Esophagus mucosa (tissue), 1 donor: ENCODE results near the gene VPS26A. TPM values are rescaled to one million over a fixed set of nuclear protein-coding genes. Genes with fewer than 3 reads are reported as not detected.
"Not testable (repeated sequence)": the region's sequence is repeated elsewhere in the genome, so short reads cannot be mapped to it uniquely, and the experiment has no call there.

Experiments
- ATAC-seq: fragments of 200-7000 bp; cut with Tn5 transposase; one replicate; pipeline ENCODE4 v1.9.1; 2020
- total RNA-seq: library from RNA; stranded (reverse); gene quantifications from one replicate; pipeline ENCODE4 v1.2.4, GENCODE V29; 2023
- donor health status: DM: yes; HTN: yes; CAD: no.

Gene VPS26A
- total RNA-seq, 1 donor from 2014 or later, result 42.2 TPM

GRCh38 chr10:69103784-69104183, 20.2 kb upstream of the VPS26A start:
- ATAC-seq, result no peak

DNA sequence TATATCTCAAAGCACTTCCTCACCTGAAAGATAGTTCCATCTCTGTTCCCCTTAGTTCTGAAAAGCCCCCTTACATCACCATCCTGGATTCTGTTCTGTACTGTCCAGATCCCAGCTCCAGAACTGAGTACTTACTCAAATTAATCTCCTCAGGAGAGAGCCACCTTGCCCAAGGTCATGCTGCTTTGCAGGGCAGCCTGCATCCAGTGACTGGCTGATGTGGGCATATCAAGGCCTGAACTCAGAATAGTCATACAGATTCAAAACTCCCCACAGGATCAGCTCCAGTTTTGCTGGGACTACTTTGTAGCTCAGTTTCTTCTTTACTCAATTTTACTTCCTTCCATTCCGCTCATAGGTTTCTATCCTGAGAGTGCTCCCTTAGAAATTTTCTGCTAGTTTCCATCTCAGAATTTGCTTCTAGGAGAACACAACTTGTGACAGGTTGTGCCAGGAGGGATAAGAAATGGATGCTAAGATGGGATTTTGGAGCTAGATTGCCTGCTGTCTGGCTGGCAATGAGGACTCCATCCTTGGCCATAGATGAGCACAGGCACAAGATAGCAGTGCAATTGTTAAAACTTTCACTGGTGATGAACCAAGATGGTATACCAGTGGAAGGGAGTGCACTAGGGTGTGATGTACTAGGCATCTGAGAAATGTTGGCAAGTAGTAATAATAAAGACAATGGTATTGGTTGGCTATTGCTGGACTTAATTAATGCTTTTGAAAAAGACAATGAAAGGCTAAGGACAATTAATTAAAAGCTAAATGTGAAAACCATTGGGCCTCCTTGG, 18.8 kb upstream of the VPS26A start:
- no peak for ATAC-seq

GRCh38 chr10:69107176-69107490, 16.8 kb upstream of the VPS26A start:
- no peak for ATAC-seq

- ATAC-seq, result no peak
These were observed 16.3 kb upstream of the VPS26A start for GRCh38 chr10:69107699-69108098.

DNA sequence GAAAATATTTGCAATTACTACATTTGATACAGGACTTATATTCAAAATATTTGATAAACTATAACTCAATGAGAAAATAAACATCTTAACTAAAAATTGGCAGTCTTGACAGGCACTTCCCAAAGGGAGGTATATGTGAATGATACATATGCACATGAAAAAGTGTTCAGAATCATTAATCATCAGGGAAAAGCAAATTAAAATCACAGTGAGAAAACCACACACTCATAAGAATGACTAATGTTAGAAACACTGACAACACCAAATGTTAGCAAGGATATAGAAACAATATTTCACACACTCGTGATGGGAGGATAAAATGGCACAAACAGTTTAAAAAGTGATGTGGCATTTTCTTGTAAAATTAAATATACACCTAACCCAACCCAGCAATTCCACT, 4.1 kb upstream of the VPS26A start:
- no peak for ATAC-seq

- peak; percentile 21 for ATAC-seq
These were observed 652 bp upstream of the VPS26A start for GRCh38 chr10:69123306-69123746.

DNA sequence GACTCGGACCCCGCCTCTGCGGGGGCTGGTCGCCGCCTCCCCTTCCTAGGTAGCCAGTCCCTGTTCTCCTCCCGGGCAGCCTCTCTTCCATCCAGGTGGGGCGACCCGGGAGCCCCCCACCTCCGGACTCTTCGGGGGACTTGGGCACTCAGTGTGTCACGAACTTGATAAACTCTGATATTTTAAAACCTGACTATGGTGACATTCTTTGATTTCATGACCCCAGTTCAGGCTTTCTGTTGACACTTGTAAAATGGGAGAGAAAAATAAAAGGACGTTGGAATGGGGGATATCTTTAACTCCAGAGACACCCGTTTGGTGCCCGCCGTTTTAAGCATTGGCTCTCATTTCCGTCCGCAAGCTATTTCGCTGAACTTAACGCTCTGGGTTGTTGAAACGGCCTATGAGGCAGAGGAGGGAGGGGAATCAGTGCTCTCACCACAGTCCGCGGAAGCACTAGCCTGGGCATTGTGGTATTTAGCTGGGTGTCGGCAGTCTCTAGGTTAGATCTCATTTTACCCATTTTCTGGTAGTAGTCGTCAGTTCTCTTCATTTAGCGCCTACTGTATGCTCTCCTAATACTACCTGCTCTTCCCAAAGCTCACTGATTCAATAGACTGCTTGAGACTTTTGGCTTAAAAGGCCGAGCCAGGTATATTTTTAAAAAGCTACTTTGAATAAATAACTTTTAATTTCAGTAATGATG, 738 bp downstream of the VPS26A start:
- ATAC-seq, result peak; percentile 30

- no peak for ATAC-seq
These were observed 1.6 kb downstream of the VPS26A start for GRCh38 chr10:69125554-69125953.

DNA sequence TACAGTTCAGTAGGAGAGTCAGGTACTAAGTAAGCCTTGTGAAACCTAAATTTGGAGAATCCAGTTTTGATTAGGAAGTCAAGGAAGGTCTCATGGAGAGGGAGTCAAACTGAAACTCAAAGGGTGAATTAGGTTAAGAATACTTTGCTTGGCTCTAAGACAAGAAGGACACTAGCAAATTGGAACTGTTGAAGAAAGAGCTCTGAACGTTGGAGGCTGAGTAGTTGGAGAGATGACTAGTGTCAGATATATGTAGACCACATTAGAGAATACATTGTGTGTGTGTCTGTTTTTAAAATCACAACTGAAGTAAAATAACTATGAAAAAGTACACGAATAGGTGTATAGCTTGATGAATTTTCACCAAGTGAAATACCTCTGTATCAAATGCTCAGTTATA, 6.3 kb downstream of the VPS26A start:
- ATAC-seq, result no peak

DNA sequence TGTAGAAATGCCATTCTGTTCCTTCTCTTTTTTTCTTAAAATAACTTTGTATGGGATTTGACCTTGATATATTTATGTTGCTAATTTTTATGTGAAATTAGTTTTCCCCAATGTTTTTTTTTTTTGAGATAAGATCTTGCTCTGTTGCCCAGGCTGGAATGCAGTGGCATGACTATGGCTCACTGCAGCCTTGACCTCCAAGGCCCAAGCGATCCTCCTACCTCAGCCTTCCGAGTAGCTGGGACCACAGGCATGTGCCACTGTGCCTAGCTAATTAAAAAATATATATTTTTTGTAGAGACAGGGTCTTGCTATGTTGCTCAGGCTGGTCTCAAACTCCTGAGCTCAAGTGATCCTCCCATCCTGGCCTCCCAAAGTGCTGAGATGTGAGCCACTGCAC, 16.0 kb downstream of the VPS26A start:
- no peak for ATAC-seq

- ATAC-seq, result no peak
These were observed 17.3 kb downstream of the VPS26A start for GRCh38 chr10:69141304-69141703.

DNA sequence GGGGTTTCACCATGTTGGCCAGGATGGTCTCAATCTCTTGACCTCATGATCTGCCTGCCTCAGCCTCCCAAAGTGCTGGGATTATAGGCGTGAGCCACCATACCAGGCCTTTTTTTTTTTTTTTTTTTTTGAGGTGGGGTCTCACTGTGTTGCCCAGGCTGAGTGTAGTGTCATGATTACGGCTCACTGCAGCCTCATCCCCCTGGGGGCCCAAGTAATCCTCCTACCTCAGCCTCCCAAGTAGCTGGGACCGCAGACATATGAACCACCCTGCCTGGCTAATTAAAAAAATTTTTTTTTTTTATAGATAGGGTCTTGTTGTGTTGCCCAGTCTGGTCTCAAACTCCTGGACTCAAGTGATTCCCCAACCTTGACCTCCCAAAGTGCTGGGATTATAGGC, 18.1 kb downstream of the VPS26A start:
- not testable (repeated sequence) for ATAC-seq

GRCh38 chr10:69142983-69143382, 19.0 kb downstream of the VPS26A start:
- no peak for ATAC-seq

DNA sequence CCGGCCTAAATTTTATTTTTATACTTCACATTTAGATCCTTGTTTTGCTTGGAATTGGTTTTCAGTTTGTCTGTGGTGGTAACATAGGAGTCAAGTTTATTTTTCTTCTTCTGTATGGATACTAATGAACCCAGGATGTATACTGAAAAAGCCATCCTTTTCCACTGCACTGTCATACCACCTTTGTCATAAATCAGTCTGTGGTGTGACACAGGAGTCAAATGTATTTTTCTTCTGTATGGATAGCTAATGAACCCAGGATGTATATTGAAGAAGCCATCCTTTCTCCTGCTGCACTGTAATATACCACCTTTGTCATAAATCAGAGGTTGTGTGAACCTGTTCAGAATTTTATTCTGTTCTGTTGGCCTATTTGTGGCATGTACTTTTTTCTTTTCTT, 21.4 kb downstream of the VPS26A start:
- ATAC-seq, result no peak

GRCh38 chr10:69145864-69146263, 21.9 kb downstream of the VPS26A start:
- ATAC-seq, result no peak

DNA sequence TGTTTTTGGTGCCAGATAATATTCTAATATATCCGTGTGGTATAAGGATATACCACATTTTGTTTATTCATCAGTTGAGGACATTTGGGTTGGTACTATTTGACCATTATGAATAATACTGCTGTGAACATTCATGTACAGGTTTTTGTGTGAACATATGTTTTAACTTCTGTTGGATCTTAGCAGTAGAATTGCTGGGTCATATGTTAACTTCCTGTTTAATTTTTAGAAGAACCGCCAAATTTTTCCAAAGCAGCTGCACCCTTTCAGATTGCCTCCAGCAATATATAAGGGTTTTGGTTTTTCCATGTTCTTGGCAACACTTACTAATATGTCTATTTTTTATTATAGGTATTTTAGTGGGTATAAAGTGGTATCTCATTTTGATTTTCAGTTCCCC, 22.8 kb downstream of the VPS26A start:
- no peak for ATAC-seq

DNA sequence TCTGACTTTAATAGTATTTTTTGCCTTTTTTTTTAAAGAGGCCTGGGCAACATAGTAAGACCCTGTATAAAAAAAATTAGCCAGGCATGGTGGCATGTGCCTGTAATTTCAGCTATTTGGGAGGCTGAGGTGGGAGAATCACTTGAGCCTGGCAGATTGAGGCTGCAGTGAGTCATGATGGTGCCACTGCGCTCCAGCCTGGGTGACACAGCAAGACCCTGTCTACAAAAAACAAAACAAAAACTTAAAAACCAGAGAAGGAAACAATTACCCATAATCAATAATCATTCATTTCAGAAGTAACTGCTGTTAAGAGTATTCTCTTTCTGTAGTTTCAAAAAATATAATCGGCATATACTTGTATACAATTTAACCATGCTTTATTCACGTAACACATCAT, 28.0 kb downstream of the VPS26A start:
- no peak for ATAC-seq

- ATAC-seq, result no peak
These were observed 29.2 kb downstream of the VPS26A start for GRCh38 chr10:69153227-69153626.

DNA sequence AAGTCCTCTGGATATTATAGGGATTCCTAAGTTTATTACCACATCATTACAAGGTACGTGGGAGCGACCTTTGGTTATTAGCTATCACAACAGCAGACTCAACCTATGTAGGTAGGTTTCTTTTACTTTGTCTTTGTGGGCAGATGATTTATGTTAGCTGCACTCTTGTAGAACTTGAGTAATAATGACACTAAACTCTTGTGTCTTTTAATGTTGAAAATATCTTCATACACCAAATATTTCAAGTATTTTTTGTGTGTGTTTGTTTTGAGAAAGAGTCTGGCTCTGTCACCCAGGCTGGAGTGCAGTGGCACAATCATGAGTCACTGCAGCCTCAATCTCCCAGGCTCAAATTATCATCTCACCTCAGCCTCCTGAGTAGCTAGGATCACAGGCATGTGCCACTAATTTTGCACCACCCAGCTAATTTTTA, 36.8 kb downstream of the VPS26A start:
- ATAC-seq, result no peak

- no peak for ATAC-seq
These were observed 44.5 kb downstream of the VPS26A start for GRCh38 chr10:69168493-69168892.

- no peak for ATAC-seq
These were observed 48.4 kb downstream of the VPS26A start for GRCh38 chr10:69172241-69172982.

DNA sequence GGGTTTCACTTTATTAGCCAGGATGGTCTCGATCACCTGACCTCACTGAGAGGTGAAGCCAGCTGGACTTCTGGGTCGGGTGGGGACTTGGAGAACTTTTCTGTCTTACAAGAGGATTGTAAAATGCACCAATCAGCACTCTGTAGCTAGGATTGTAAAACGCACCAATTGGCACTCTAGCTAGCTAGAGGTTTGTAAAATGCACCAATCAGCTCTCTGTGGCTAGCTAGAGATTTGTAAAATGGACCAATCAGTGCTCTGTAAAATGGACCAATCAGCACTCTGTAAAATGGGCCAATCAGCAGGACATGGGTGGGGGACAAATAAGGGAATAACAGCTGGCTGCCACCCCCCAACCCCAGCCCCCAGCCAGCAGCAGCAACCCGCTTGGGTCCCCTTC, 51.3 kb downstream of the VPS26A start:
- ATAC-seq, result not testable (repeated sequence)

DNA sequence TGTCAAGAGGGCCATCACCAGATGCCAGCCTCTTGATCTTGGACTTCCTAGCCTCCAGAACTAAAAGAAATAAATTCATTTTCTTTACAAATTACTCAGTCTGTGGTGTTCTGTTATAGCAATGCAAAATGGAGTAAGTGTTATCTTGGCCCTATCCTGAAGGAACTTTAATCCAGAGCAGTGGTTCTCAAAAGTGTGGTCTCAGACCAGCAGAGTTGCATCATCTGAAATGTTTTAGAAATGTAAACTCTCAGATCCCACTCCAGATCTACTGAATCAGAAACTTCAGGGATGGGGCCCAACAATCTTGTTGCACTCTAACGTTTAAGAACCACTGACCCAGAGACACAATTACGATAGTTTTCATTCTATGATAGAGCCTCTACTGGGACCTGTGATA, 52.8 kb downstream of the VPS26A start:
- no peak for ATAC-seq
